ENCODE results near the gene PRSS21.

- TF ChIP-seq CTCF (conservative IDR thresholded peaks at IDR 0.05) (no peak), ZFX (IDR thresholded peaks at IDR 0.05) (no peak)
These were observed 30.8 kb upstream of the PRSS21 start for GRCh38 chr16:2786061-2786825.
